WI38 (cell line): ENCODE data around the gene BRD3.

ENCODE experiments used
- H3K4me3 ChIP-seq: 2 replicates; pipeline ENCODE4 v1.5.1; 2011; ENCODE audit warnings: low read depth, mild to moderate bottlenecking, control low read depth, low read length
- TF ChIP-seq, protein P1 (sequence below): IDR thresholded peaks from 2 replicates; pipeline ENCODE4 v1.5.1; 2012; ENCODE audit warnings: low read depth, mild to moderate bottlenecking, control low read depth, low read length

BRD3 gene

DNA sequence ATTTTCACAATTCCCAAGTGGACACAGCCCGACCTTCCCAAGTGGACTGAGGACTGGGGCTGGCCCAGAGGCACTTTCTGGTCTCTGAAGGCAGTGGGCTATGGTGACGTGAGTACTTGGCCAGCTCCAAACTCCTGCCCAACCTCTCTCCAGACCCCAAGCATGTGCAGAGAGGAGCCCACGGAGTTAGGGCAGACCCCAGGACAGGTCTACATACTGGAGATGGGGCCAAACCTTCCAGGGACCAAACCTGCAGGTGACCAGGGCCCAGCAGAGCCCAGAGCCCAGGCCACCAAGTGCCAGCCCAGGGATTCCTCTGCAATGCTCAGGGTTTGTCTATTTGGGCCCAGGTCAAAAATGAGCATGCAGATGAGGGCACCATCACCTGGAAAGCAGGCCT lies 15.3 kb downstream of the BRD3 start:
- TF ChIP-seq, protein P1, sequence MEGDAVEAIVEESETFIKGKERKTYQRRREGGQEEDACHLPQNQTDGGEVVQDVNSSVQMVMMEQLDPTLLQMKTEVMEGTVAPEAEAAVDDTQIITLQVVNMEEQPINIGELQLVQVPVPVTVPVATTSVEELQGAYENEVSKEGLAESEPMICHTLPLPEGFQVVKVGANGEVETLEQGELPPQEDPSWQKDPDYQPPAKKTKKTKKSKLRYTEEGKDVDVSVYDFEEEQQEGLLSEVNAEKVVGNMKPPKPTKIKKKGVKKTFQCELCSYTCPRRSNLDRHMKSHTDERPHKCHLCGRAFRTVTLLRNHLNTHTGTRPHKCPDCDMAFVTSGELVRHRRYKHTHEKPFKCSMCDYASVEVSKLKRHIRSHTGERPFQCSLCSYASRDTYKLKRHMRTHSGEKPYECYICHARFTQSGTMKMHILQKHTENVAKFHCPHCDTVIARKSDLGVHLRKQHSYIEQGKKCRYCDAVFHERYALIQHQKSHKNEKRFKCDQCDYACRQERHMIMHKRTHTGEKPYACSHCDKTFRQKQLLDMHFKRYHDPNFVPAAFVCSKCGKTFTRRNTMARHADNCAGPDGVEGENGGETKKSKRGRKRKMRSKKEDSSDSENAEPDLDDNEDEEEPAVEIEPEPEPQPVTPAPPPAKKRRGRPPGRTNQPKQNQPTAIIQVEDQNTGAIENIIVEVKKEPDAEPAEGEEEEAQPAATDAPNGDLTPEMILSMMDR: no peak

DNA sequence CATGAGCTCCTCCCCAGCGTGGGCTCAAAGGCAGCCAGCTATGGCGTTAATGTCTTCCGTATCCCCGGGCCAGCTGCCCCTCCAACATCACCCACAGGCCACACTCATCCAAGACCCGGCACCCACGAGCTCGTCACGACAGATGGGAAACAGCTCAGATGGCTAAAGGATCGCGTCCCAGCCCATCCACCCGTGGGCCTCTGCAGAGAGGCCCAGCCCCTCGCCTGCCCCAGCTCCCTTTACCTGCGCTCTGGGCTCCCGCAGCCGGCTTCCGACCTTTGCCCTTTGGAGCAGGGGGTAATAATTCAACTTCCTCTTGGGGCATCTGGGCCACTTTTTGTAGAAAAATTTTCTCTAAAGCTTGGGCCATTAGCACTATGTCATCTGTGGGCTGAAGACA lies 16.5 kb downstream of the BRD3 start:
- H3K4me3 ChIP-seq: no peak overlapping the region
- TF ChIP-seq, protein P1: no peak

More for the DNA sequence above, 15.3 kb downstream of the BRD3 start:
- no peak overlapping the region for H3K4me3 ChIP-seq

DNA sequence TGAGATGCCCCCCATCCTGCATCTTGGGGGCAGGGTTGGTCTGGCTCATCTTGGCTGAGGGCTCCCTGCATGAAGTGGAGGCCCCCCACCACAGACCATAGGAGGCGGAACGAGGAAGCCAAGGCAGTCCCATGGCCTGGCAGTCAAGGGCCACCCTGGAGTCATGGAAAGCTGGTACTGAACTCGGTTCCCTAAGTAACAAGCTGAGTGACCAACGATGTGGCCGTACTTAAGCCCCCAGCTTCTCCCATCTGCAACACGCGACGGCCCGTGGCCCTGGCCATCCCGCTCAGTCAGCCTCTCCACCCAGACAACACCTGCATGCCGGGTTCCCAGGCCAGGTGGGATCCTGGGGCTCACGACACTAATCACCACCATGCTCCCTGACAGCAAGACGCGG lies 17.1 kb downstream of the BRD3 start:
- TF ChIP-seq, protein P1: no peak

DNA sequence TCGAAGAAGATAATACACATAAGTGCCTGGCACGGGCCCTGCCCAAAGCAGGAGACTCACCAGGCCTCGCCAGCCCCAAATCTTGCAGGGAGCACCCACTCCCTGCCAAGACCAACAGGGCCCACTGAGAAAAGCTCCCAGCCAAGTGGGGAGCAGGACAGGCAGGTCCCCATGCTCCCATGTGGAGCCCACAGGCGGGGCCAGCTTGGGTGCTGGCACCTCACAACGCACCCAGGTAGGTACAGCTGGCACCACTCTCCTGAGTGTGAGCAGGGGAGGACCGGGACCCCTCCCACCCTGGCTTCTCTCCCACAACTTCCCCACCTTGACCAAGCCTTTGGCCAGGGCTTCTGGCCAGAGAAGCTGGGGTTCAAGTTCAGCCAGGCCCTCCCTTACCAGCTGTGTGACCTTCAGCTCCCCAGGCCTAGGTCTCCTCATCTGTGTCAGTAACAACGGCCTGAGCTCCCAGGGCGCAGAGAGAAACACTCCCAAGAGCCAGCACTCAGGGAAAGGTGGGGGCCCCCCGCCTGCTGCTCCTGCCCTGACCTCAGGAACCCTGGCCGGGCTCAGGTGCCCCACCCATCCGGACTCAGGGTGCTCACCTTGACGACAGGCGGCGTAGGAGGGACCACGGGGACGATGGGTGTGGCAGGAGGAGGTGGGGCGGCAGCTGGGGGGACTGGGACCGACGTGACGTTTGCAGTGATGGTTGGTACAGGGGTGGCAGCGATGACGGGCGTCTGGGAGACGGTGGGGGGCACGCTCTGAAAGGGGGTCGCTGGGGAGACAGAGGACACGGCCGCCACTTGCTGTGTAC lies 17.8 kb downstream of the BRD3 start:
- TF ChIP-seq, protein P1: no peak
- H3K4me3 ChIP-seq: no peak overlapping the region

More for the DNA sequence above, 17.1 kb downstream of the BRD3 start:
- H3K4me3 ChIP-seq: no peak overlapping the region

DNA sequence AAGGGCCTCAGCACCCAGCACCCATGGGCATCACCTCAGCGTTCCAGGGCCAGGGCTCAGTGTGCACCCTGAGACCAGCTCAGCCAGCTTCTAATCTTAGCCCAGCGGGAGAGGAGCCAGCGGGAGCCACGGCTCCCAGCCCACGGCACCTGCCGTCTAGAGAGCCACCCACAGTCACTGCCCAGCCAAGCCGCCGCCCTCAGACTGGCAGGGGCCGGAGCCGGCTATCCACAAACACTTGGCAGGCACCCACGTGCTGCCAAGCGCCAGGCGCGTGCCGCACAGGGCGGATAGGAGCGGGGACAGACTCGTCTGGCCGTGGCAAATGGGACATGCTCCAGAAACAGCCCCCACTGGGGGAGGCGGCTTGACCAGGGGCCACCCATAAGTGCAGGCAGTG lies 18.6 kb downstream of the BRD3 start:
- TF ChIP-seq, protein P1: no peak
- no peak overlapping the region for H3K4me3 ChIP-seq

DNA sequence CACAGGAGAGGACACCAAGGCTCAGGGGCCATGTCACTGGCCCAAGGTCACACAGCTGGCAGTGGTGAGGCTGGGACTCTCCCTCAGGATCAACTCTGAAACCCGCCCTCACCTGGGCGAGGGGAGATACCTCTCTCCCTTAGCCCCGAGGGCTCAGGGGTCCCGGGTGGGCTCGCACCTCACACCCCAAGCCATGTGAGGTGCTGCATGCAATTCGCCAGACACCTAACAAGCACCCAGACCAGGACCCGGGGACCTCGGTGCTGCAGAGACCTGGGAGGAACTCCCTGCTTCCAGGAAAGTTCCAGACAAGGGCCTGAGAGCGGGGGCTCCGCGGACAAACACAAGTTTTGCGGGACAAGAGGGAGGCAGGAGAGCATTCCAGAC lies 19.3 kb downstream of the BRD3 start:
- H3K4me3 ChIP-seq: no peak overlapping the region
- TF ChIP-seq, protein P1: no peak

DNA sequence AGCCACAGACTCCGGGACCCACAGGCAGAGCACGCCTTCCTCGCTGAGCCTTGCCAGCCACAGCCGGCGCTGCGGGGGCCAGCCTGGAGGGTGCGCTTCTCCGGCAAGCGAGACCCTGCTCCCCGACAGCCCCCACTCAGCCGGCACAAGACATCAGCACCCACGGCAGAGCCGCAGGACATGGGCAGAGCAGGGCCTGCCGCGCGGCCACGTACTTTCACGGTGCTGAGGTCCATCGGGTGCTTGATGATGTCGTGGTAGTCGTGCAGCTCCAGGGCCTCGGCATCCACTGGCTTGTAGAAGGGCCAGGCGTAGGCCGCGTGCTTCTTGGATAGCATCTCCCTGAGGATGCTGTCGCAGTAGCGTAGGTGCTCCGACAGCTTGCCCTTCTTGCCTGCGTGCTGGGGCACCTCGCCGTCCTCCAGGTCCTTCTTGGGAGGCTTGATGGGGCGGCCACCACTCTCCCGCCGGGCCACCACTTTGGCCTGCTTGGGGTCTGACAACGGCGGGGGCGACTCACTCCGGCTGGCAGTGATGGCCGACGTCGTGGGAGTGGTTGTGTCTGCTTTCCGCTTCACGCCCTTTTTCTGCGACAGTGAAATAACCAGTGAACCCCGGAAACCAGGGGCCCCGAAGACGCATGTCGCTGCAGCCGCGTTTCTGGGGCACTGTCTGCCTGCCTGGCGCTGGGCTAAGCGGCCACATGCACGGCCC lies 19.8 kb downstream of the BRD3 start:
- TF ChIP-seq, protein P1: no peak
- H3K4me3 ChIP-seq: no peak overlapping the region
